Activated CD4-positive, alpha-beta T cell treated with anti-CD3 and anti-CD28 coated beads, Interleukin-2, amount 50 U/mL, for 24 hours (primary cell): ENCODE data around the gene FBN2.
"Not testable (repeated sequence)": the region's sequence is repeated elsewhere in the genome, so short reads cannot be mapped to it uniquely, and the experiment has no call there.

Experiments
- DNase-seq, 2 donors: peaks; one replicate each; pipeline ENCODE4 v3.0.0-alpha.2; 2020; ENCODE audit warnings: low read depth in 1 of 2, low spot score in 1 of 2

The FBN2 gene

GRCh38 chr5:128427921-128428320 is 110.1 kb downstream of the FBN2 start:
- DNase-seq, result no peak

DNA sequence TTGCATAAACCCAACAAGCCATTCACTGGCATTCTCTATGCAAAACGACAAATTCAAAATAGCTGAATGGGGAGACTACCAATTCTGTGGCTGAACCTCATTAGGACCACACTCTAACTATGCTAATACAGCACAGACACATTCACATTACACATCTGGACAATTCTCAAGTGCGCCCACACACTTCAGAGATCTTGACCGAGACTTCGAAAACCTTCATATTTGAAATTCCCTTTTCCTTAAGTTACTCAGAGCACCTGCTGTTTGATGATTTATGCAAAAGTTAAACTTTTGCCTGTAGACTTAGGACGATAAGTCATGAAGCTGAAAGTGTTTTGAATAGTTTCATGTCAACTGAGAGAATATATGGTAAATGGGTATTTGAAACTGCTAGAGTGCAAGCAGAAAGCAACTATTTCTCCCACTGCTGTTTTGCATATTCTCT is 111.9 kb downstream of the FBN2 start:
- DNase-seq, result no peak

GRCh38 chr5:128424646-128425045 is 113.4 kb downstream of the FBN2 start:
- DNase-seq, result no peak

- no peak for DNase-seq
These were observed 115.4 kb downstream of the FBN2 start for GRCh38 chr5:128422612-128423011.

- no peak for DNase-seq
These were observed 123.6 kb downstream of the FBN2 start for GRCh38 chr5:128414469-128414868.

DNA sequence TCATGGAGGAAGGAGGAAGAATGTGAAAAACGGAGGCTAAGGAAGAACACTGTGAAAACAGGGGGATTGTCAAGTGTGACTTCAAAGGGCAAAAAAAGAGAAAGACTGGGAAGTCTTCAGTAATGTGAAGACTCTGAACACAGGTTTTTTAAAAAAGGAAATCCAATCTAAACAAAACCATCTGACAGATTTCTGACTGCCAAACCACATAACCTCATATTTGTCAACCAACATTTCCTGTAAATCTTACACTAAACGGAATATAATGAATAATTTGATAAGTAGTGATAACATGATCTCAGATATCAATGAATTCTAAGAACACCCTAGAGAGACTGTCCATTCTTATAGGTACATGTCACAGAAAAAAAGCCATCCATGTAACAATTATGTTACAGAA is 124.7 kb downstream of the FBN2 start:
- no peak for DNase-seq

- no peak for DNase-seq
These were observed 125.7 kb downstream of the FBN2 start for GRCh38 chr5:128412145-128412930.

DNA sequence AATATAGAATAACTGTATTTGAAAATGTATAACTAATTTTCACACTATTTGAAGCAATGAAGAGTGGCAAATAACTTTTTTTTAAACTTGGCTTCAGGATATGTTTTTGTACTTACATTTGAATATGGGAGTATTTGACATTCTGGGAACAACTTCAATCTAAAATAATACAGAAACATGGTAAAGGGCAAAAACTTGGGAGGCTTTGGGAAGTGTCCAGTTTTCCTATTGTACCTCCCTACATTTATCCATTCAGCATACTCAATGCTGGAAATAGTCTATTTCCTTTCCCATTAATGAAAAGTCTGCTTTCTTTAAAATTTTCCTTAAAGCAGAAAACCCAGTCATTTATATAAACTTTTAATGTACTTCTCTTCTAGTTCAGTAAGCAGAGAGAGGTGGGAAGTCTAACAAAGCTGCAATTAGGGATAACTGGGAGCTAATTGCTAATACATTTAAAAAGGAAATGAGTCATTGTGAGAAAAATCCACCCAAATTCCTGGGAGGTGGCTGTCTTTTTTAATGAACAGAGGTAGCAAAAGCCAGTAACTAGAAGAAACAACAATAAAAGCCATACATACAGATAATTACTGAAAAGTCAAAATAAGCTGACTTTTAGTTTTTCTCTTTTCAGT is 128.8 kb downstream of the FBN2 start:
- no peak for DNase-seq

GRCh38 chr5:128408622-128409021 is 129.4 kb downstream of the FBN2 start:
- no peak for DNase-seq

GRCh38 chr5:128407944-128408343 is 130.1 kb downstream of the FBN2 start:
- no peak for DNase-seq

- no peak for DNase-seq
These were observed 131.2 kb downstream of the FBN2 start for GRCh38 chr5:128406803-128407202.

DNA sequence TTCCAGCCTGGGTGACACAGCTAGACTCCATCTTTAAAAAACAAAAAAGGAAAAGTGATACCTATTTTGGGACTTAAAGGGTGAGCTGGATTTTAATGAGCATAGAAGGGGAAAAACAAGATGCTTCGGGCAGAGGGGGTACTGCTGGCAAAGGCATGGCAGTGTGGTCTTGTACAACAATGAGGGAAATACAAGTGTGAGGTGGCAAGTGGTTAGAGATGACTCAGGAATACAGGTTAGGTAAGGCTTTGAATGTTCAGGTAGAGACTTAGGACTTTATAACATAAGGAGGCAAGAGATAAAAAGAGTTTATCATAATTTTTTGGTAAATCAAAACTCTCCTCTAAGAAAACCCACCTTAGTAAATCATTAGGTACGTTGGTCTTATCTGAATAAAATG is 132.9 kb downstream of the FBN2 start:
- no peak for DNase-seq

- DNase-seq, result no peak
These were observed 134.7 kb downstream of the FBN2 start for GRCh38 chr5:128403333-128403732.

DNA sequence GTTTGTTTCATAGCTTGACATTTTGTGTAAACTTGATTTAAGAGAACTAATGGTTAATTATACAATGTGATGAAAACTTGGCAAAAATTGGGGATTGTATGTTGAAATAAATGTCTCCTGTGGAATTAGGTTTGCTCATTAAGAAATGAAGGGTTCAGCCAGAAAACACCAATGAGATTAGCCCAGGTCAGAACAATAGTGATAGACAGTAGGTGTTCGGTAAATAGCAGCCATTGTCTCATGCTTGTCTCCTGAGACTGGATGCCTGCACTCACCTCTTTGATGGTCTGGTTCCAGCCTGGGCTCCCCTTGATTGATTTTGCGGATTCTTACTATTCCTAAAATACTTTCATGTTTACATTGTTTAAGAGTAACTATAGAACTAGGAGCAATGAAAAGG is 135.5 kb downstream of the FBN2 start:
- DNase-seq, result no peak

DNA sequence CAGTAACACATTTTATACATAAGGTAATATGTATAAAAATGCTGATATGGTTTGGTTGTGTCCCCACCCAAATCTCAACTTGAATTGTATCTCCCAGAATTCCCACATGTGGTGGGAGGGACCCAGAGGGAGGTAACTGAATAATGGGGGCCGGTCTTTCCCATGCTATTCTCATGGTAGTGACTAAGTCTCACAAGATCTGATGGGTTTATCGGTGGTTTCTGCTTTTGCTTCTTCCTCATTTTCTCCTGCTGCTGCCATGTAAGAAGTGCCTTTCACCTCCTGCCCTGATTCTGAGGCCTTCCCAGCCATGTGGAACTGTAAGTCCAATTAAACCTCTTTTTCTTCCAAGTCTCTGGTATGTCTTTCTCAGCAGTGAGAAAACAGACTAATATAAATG is 137.3 kb downstream of the FBN2 start:
- not testable (repeated sequence) for DNase-seq

GRCh38 chr5:128399111-128399510 is 138.9 kb downstream of the FBN2 start:
- DNase-seq, result no peak

GRCh38 chr5:128397876-128398275 is 140.2 kb downstream of the FBN2 start:
- DNase-seq, result no peak

- DNase-seq, result no peak
These were observed 143.0 kb downstream of the FBN2 start for GRCh38 chr5:128395073-128395472.

GRCh38 chr5:128384068-128384467 is 154.0 kb downstream of the FBN2 start:
- no peak for DNase-seq

- no peak for DNase-seq
These were observed 157.7 kb downstream of the FBN2 start for GRCh38 chr5:128380337-128380736.

GRCh38 chr5:128378632-128379031 is 159.4 kb downstream of the FBN2 start:
- DNase-seq, result no peak

- no peak for DNase-seq
These were observed 159.8 kb downstream of the FBN2 start for GRCh38 chr5:128378196-128378595.

- DNase-seq, result no peak
These were observed 161.5 kb downstream of the FBN2 start for GRCh38 chr5:128376577-128376976.
